SU-DHL-6 (cell line): ENCODE measurements around the gene NECAB2.

Experiments used
- H2AFZ ChIP-seq: fragments of 200-600 bp; sonication (generic); 2 replicates; pipeline ENCODE4 v1.6.1; 2014; ENCODE audit warnings: low read depth, mild to moderate bottlenecking, moderate library complexity, mixed read lengths, antibody characterized with exemption, low read length; ENCODE audit not compliant: severe bottlenecking
- H3F3A ChIP-seq: fragments of 200-600 bp; shearing (Covaris generic); 2 replicates; pipeline ENCODE4 v1.6.0; 2016; ENCODE audit warnings: antibody characterized with exemption, mild to moderate bottlenecking; ENCODE audit not compliant: insufficient read depth
- H3K27ac ChIP-seq: fragments of 200-600 bp; sonication (generic); 2 replicates; pipeline ENCODE4 v1.5.1; 2016; ENCODE audit warnings: low read depth, mild to moderate bottlenecking, low read length, moderate library complexity, mixed read lengths
- H3K27me3 ChIP-seq: fragments of 200-600 bp; sonication (generic), shearing (Covaris generic); 2 replicates; pipeline ENCODE4 v1.6.0; 2014; ENCODE audit warnings: mild to moderate bottlenecking, low read length
- H3K36me3 ChIP-seq: fragments of 200-600 bp; sonication (generic); 2 replicates; pipeline ENCODE4 v1.6.1; 2014; ENCODE audit warnings: mild to moderate bottlenecking, low read length, mixed read lengths
- H3K4me2 ChIP-seq: fragments of 300-600, 200-600 bp; shearing (Covaris generic), sonication (generic); 2 replicates; pipeline ENCODE4 v1.6.0; 2014; ENCODE audit warnings: low read length, low read depth, mild to moderate bottlenecking; ENCODE audit not compliant: poor library complexity, severe bottlenecking
- H3K4me3 ChIP-seq: fragments of 200-600 bp; sonication (generic); 2 replicates; pipeline ENCODE4 v1.5.1; 2014; ENCODE audit warnings: antibody characterized with exemption, low read length, mild to moderate bottlenecking, mixed read lengths; ENCODE audit not compliant: insufficient read depth, poor library complexity, severe bottlenecking
- H3K79me2 ChIP-seq: fragments of 200-600 bp; sonication (generic); 2 replicates; pipeline ENCODE4 v1.6.1; 2014; ENCODE audit warnings: mild to moderate bottlenecking, low read length, moderate library complexity; ENCODE audit not compliant: insufficient read depth
- H3K9ac ChIP-seq: fragments of 200-600 bp; sonication (generic); 2 replicates; pipeline ENCODE4 v1.7.0; 2014; ENCODE audit warnings: mild to moderate bottlenecking, low read length
- H3K9me2 ChIP-seq: fragments of 200-600 bp; sonication (generic); replicated peaks from 2 replicates; pipeline ENCODE4 v1.6.1; 2014; ENCODE audit warnings: low read length; ENCODE audit not compliant: insufficient read depth
- H3K9me3 ChIP-seq: fragments of 200-600 bp; sonication (generic); 2 replicates; pipeline ENCODE4 v1.6.1; 2014; ENCODE audit warnings: low read length, mixed read lengths; ENCODE audit not compliant: insufficient read depth
- H4K20me1 ChIP-seq: fragments of 200-600 bp; sonication (generic); 2 replicates; pipeline ENCODE4 v1.6.1; 2014; ENCODE audit warnings: low read depth, mild to moderate bottlenecking, antibody characterized with exemption, low read length, moderate library complexity, mixed read lengths
- CTCF ChIP-seq: fragments of 200-600 bp; sonication (generic); IDR thresholded peaks from one replicate; pipeline ENCODE4 v1.5.1; 2017; ENCODE audit warnings: antibody characterized with exemption, mild to moderate bottlenecking, low read length, moderate library complexity; ENCODE audit not compliant: insufficient read depth, poor library complexity, severe bottlenecking
- EZH2phosphoT487 ChIP-seq: fragments of 200-600 bp; sonication (generic), shearing (Covaris generic); conservative IDR thresholded peaks from 2 replicates; pipeline ENCODE4 v1.6.1; 2018; ENCODE audit warnings: mild to moderate bottlenecking, antibody characterized with exemption, low read length, moderate library complexity, mixed read lengths

Gene NECAB2

DNA sequence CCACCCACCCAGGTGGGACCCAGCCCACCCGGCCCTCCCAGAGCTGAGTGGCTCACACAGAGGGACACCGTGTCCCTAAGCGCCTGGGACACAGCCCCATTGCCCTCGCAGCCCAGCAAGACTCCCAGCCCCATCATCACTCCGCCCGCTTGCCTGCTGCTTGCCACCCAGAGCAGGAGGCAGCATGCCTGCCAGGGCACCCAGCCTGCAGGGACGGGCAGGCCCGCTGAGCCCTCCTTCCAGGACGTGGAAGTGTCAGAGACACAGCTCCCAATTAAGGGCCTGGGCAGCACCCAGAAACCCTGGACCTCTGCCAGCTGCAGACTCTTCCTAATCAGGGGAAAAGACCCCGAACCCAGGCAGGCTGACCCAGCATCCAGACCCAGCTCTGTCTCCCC, 32.2 kb upstream of the NECAB2 start:
- Histone ChIP-seq H3K27ac (no peak overlapping the region), H3K4me3 (no peak overlapping the region), H3F3A (no peaks in the 10 kb centered on the region), H3K36me3 (no peaks in the 10 kb centered on the region), H2AFZ (no peak overlapping the region), H3K9me2 (no peaks in the 10 kb centered on the region), H3K9ac (no peak overlapping the region), H3K27me3 (no peaks in the 10 kb centered on the region), H3K4me2 (no peak overlapping the region), H4K20me1 (no peaks in the 10 kb centered on the region), H3K9me3 (no peaks in the 10 kb centered on the region), H3K79me2 (no peaks in the 10 kb centered on the region)
- TF ChIP-seq CTCF, result no peak
- no peak for TF ChIP-seq EZH2phosphoT487

DNA sequence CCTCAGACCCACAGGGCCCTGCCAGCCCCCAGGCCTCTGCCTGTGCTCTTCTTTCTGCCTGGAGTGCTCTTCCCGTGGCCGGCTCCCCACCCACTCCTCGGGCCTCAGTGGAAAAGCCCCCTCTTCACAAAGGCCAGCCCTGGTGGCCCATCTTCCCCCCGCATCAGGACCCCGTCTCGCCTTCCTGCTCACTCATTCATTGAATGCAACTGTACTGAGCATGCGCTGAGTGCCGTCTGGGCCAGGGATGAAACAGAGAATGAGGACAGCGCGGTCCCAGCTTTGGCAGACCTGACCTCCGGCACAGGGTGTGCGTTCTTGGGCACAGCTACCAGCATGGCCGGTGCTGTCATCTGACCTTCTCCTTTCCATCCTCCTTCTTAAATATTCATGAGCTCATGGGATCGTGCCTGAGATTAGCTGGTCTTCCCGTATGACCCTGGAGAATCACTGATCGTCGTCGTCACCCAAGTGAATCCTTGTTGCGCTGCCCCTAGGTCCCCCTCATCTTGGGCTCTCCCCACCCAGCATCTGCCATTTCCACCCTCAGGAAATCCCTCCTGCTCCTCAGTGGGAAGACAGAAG, 31.4 kb upstream of the NECAB2 start:
- H3K4me3 ChIP-seq, result no peak overlapping the region
- no peaks in the 10 kb centered on the region for H3K79me2 ChIP-seq
- H3K27ac ChIP-seq, result no peak overlapping the region
- TF ChIP-seq CTCF (no peak), EZH2phosphoT487 (no peak)
- H3F3A ChIP-seq, result no peaks in the 10 kb centered on the region
- no peaks in the 10 kb centered on the region for H3K36me3 ChIP-seq
- no peak overlapping the region for H3K9ac ChIP-seq
- H4K20me1 ChIP-seq, result no peaks in the 10 kb centered on the region
- no peaks in the 10 kb centered on the region for H3K9me3 ChIP-seq
- no peaks in the 10 kb centered on the region for H3K9me2 ChIP-seq
- no peaks in the 10 kb centered on the region for H3K27me3 ChIP-seq
- H3K4me2 ChIP-seq, result no peak overlapping the region
- H2AFZ ChIP-seq, result no peak overlapping the region

DNA sequence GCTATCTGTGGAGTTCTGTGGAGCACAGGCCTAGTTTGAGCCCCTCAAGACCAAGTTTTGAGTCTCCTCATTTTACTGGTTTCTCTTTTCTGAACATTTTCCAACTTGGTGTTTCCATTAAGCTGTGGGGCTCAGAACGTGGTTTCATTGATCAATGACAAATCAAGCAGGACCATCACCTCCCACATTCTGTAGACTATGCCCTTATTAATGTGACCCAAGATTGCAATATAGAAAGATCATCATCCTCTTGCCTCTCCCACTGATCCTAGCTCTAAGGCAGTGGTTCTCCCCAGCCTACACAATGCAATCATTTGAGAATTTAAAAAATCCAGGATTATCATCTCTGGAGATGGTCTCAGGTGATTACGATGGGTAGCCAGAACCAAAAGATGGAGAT, 30.8 kb upstream of the NECAB2 start:
- H3K27me3 ChIP-seq, result no peaks in the 10 kb centered on the region
- H3K9ac ChIP-seq, result no peak overlapping the region
- H3K79me2 ChIP-seq, result no peaks in the 10 kb centered on the region
- H3K9me2 ChIP-seq, result no peaks in the 10 kb centered on the region
- no peak for TF ChIP-seq EZH2phosphoT487
- TF ChIP-seq CTCF, result no peak
- no peak overlapping the region for H2AFZ ChIP-seq
- H3K27ac ChIP-seq, result no peak overlapping the region
- no peaks in the 10 kb centered on the region for H4K20me1 ChIP-seq
- no peaks in the 10 kb centered on the region for H3K36me3 ChIP-seq
- H3K4me3 ChIP-seq, result no peak overlapping the region
- H3K9me3 ChIP-seq, result no peaks in the 10 kb centered on the region
- H3K4me2 ChIP-seq, result no peak overlapping the region
- H3F3A ChIP-seq, result no peaks in the 10 kb centered on the region
